Peyer's patch (tissue), 4 donors: ENCODE results near the gene BAIAP2L2.
"Not testable (repeated sequence)": the region's sequence is repeated elsewhere in the genome, so short reads cannot be mapped to it uniquely, and the experiment has no call there.

ENCODE experiments used
- POLR2A ChIP-seq, 2 donors: fragments of 450-650 bp; IDR thresholded peaks; one replicate each; pipeline ENCODE4 v1.5.1; 2017; ENCODE audit warnings: antibody characterized with exemption in 2 of 2, mild to moderate bottlenecking in 2 of 2, moderate library complexity in 2 of 2
- TF ChIP-seq, protein P1 (sequence below), 6 experiments: fragments of 450-650 bp in 4 of 6; fragments of 200-600 bp in 2 of 6; sonication (generic) in 1 of 6; IDR thresholded peaks; one replicate each; pipeline ENCODE4 v1.5.1; 2017 to 2019; ENCODE audit warnings: antibody characterized with exemption in 6 of 6, mild to moderate bottlenecking in 3 of 6, moderate library complexity in 1 of 6

DNA sequence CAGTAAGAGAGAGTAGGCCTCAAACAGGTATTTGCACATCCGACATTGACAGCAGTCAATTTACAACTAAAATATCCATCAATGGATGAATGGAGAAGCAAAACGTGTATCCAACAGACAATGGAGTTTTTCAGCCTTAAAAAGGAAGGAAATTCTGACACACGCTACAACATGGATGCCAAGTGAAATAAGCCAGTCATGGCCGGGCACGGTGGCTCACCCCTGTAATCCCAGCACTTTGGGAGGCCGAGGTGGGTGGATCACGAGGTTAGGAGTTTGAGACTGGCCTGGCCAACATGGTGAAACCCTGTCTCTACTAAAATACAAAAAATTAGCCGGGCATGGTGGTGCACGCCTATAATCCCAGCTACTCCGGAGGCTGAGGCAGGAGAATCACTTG lies 7.1 kb upstream of the BAIAP2L2 start:
- TF ChIP-seq, protein P1, sequence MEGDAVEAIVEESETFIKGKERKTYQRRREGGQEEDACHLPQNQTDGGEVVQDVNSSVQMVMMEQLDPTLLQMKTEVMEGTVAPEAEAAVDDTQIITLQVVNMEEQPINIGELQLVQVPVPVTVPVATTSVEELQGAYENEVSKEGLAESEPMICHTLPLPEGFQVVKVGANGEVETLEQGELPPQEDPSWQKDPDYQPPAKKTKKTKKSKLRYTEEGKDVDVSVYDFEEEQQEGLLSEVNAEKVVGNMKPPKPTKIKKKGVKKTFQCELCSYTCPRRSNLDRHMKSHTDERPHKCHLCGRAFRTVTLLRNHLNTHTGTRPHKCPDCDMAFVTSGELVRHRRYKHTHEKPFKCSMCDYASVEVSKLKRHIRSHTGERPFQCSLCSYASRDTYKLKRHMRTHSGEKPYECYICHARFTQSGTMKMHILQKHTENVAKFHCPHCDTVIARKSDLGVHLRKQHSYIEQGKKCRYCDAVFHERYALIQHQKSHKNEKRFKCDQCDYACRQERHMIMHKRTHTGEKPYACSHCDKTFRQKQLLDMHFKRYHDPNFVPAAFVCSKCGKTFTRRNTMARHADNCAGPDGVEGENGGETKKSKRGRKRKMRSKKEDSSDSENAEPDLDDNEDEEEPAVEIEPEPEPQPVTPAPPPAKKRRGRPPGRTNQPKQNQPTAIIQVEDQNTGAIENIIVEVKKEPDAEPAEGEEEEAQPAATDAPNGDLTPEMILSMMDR (IDR thresholded peaks at IDR 0.05), result not testable (repeated sequence)
- TF ChIP-seq POLR2A (IDR thresholded peaks at IDR 0.05), result not testable (repeated sequence)
